ENCODE measurements around the gene MBOAT1. TPM values are rescaled to one million over a fixed set of nuclear protein-coding genes. Genes with fewer than 3 reads are reported as not detected.

The MBOAT1 gene
- total RNA-seq, 1 experiment from 2014 or later, result 39.9 TPM

GRCh38 chr6:20055916-20056315, 156.4 kb downstream of the MBOAT1 start:
- Mint-ChIP-seq H3K9me3 (ENCODE audit: low read depth, unreplicated experiment) (no peaks in the 10 kb centered on the region), H3K27me3 (ENCODE audit: unreplicated experiment) (peaks cover 9% of the 10 kb centered on the region), H3K27ac (ENCODE audit: unreplicated experiment) (no peak overlapping the region), H3K36me3 (ENCODE audit: insufficient read depth, unreplicated experiment) (no peaks in the 10 kb centered on the region), H3K4me3 (ENCODE audit: low read depth, unreplicated experiment) (no peak overlapping the region), H3K4me1 (ENCODE audit: low read depth, unreplicated experiment) (no peaks in the 10 kb centered on the region)
- intact Hi-C loops (cut with micrococcal nuclease; ENCODE audit: unreplicated experiment), result loop anchor here (1.0 to 10.0 kb wide), 7 partner anchors 204 to 1460 kb away; no protein-coding TSS in a partner anchor
- CTCF ChIA-PET, result interaction anchor here (0.9 to 1.2 kb wide), 7 partner anchors 71 to 1306 kb away, joined by 3 to 10 read pairs (median 4); no protein-coding TSS in a partner anchor
- no peak for TF ChIP-seq CTCF (IDR thresholded peaks at IDR 0.05; ENCODE audit: unreplicated experiment)
- BruUV-seq (replicated peaks), result no TSS peak
- no peak for DNase-seq

Other genes with a start within 250 kb of the MBOAT1 start
- 69.1 and 69.8 TPM in 2 replicates for gene E2F3, start 189.4 kb upstream of the MBOAT1 start, total RNA-seq (2022)

Data from Calu3 (cell line).